GM19372 (cell line): ENCODE data around the gene MMP26.
"Not testable (repeated sequence)": the region's sequence is repeated elsewhere in the genome, so short reads cannot be mapped to it uniquely, and the experiment has no call there.

ENCODE experiments used
- ATAC-seq: cut with Tn5 transposase; IDR thresholded peaks from one replicate; pipeline ENCODE4 v1.9.1; 2021; ENCODE audit warnings: mild to moderate bottlenecking, low read depth, moderate library complexity; ENCODE audit not compliant: unreplicated experiment

MMP26 gene

GRCh38 chr11:4722616-4723534 is 18.3 kb downstream of the MMP26 start:
- not testable (repeated sequence) for ATAC-seq

GRCh38 chr11:4727171-4727570 is 22.6 kb downstream of the MMP26 start:
- ATAC-seq, result no peak

- ATAC-seq, result no peak
These were observed 36.2 kb downstream of the MMP26 start for GRCh38 chr11:4740735-4741134.

GRCh38 chr11:4748438-4748837 is 43.9 kb downstream of the MMP26 start:
- ATAC-seq, result no peak

- no peak for ATAC-seq
These were observed 46.6 kb downstream of the MMP26 start for GRCh38 chr11:4751201-4751600.
